Neural cell (in vitro differentiated cells): ENCODE measurements around the gene AGR2. TPM values are rescaled to one million over a fixed set of nuclear protein-coding genes. Genes with fewer than 3 reads are reported as not detected.

Experiments
- H2AFZ ChIP-seq: fragments of 200-600, 300-800 bp; sonication (generic), shearing (Covaris generic); 2 replicates; pipeline ENCODE4 v1.6.0; 2014; ENCODE audit warnings: low read depth, mild to moderate bottlenecking, antibody characterized with exemption, low read length, moderate library complexity
- H3F3A ChIP-seq: fragments of 200-600 bp; shearing (Covaris generic); 2 replicates; pipeline ENCODE4 v1.6.1; 2016; ENCODE audit warnings: mild to moderate bottlenecking, moderate library complexity, mixed read lengths, antibody characterized with exemption, low read length; ENCODE audit not compliant: insufficient read depth, poor library complexity, severe bottlenecking
- H3K27ac ChIP-seq: fragments of 200-600, 300-800 bp; sonication (generic), shearing (Covaris generic); 2 replicates; pipeline ENCODE4 v1.5.1; 2014; ENCODE audit warnings: mild to moderate bottlenecking, low read length, moderate library complexity
- H3K27me3 ChIP-seq: fragments of 300-800, 200-600 bp; sonication (generic), shearing (Covaris generic); 2 replicates; pipeline ENCODE4 v1.6.0; 2014; ENCODE audit warnings: mild to moderate bottlenecking, low read depth, low read length, moderate library complexity; ENCODE audit not compliant: insufficient read depth
- H3K36me3 ChIP-seq: fragments of 300-800, 200-600 bp; sonication (generic), shearing (Covaris generic); 2 replicates; pipeline ENCODE4 v1.5.1; 2014; ENCODE audit warnings: mild to moderate bottlenecking, antibody characterized with exemption, low read length, moderate library complexity; ENCODE audit not compliant: insufficient read depth
- H3K4me2 ChIP-seq: fragments of 300-800, 200-600 bp; sonication (generic), shearing (Covaris generic); 2 replicates; pipeline ENCODE4 v1.6.0; 2014; ENCODE audit warnings: mild to moderate bottlenecking, low read length
- H3K4me3 ChIP-seq: fragments of 300-800, 200-600 bp; sonication (generic), shearing (Covaris generic); 2 replicates; pipeline ENCODE4 v1.5.1; 2014; ENCODE audit warnings: mild to moderate bottlenecking, low read length, moderate library complexity
- H3K79me2 ChIP-seq: fragments of 200-600 bp; shearing (Covaris generic); replicated peaks from 2 replicates; pipeline ENCODE4 v1.6.0; 2014; ENCODE audit warnings: mild to moderate bottlenecking, low read length, moderate library complexity; ENCODE audit not compliant: insufficient read depth
- H3K9ac ChIP-seq: fragments of 300-800, 200-600 bp; sonication (generic), shearing (Covaris generic); 2 replicates; pipeline ENCODE4 v1.6.1; 2016; ENCODE audit warnings: mild to moderate bottlenecking, low read length, mixed read lengths
- H3K9me2 ChIP-seq: fragments of 200-600 bp; shearing (Covaris generic); 2 replicates; pipeline ENCODE4 v1.6.1; 2016; ENCODE audit warnings: mild to moderate bottlenecking, low read length, mixed read lengths; ENCODE audit not compliant: insufficient read depth
- H3K9me3 ChIP-seq: fragments of 200-600, 300-800 bp; sonication (generic), shearing (Covaris generic); 2 replicates; pipeline ENCODE4 v1.6.1; 2016; ENCODE audit warnings: mild to moderate bottlenecking, mixed run types, low read length, moderate library complexity, mixed read lengths
- H4K20me1 ChIP-seq: fragments of 200-600 bp; shearing (Covaris generic); 2 replicates; pipeline ENCODE4 v1.6.1; 2016; ENCODE audit warnings: mild to moderate bottlenecking, mixed run types; ENCODE audit not compliant: insufficient read depth
- EP300 ChIP-seq: fragments of 450-650 bp; conservative IDR thresholded peaks from 2 replicates; pipeline ENCODE4 v1.6.1; 2014; ENCODE audit warnings: antibody characterized with exemption, mild to moderate bottlenecking, moderate library complexity; ENCODE audit not compliant: poor library complexity, severe bottlenecking
- EZH2 ChIP-seq: fragments of 200-600, 300-800 bp; shearing (Covaris generic), sonication (generic); IDR thresholded peaks from 2 replicates; pipeline ENCODE4 v1.6.1; 2014; ENCODE audit warnings: antibody characterized with exemption, low read length, borderline replicate concordance, mild to moderate bottlenecking; ENCODE audit not compliant: insufficient read depth, poor library complexity, severe bottlenecking
- MXI1 ChIP-seq: fragments of 450-650 bp; conservative IDR thresholded peaks from 2 replicates; pipeline ENCODE4 v1.6.1; 2014; ENCODE audit warnings: antibody characterized with exemption, mild to moderate bottlenecking; ENCODE audit not compliant: poor library complexity, severe bottlenecking
- POLR2AphosphoS5 ChIP-seq: IDR thresholded peaks from 2 replicates; pipeline ENCODE4 v1.6.1; 2012
- RAD21 ChIP-seq: fragments of 450-650 bp; conservative IDR thresholded peaks from 2 replicates; pipeline ENCODE4 v1.6.1; 2014; ENCODE audit warnings: antibody characterized with exemption, mild to moderate bottlenecking, moderate library complexity
- REST ChIP-seq: IDR thresholded peaks from 2 replicates; pipeline ENCODE4 v1.6.1; 2012; ENCODE audit warnings: borderline replicate concordance
- SMC3 ChIP-seq: fragments of 450-650 bp; conservative IDR thresholded peaks from 2 replicates; pipeline ENCODE4 v1.6.1; 2014; ENCODE audit warnings: antibody characterized with exemption, mild to moderate bottlenecking, moderate library complexity; ENCODE audit not compliant: poor library complexity
- TAF1 ChIP-seq: IDR thresholded peaks from 2 replicates; pipeline ENCODE4 v1.6.1; 2012; ENCODE audit warnings: low read depth
- polyA plus RNA-seq: library from polyadenylated mRNA; depleted of rRNA; stranded (reverse); fragments of >200 nt; gene quantifications from 2 replicates; pipeline ENCODE4 v1.2.3, GENCODE V29; 2014
- TF ChIP-seq, protein P1 (sequence below): fragments of 450-650 bp; IDR thresholded peaks from 2 replicates; pipeline ENCODE4 v1.5.1; 2014; ENCODE audit warnings: antibody characterized with exemption, mild to moderate bottlenecking, moderate library complexity; ENCODE audit not compliant: poor library complexity, severe bottlenecking

Gene AGR2
- polyA plus RNA-seq, 1 donor from 2014 or later: not detected

GRCh38 chr7:16794986-16795385 lies 9.8 kb downstream of the AGR2 start:
- no peaks in the 10 kb centered on the region for H3K36me3 ChIP-seq
- no peaks in the 10 kb centered on the region for H3K27me3 ChIP-seq
- H3K4me3 ChIP-seq: no peak overlapping the region
- H3K27ac ChIP-seq: no peak overlapping the region
- TF ChIP-seq, protein P1, sequence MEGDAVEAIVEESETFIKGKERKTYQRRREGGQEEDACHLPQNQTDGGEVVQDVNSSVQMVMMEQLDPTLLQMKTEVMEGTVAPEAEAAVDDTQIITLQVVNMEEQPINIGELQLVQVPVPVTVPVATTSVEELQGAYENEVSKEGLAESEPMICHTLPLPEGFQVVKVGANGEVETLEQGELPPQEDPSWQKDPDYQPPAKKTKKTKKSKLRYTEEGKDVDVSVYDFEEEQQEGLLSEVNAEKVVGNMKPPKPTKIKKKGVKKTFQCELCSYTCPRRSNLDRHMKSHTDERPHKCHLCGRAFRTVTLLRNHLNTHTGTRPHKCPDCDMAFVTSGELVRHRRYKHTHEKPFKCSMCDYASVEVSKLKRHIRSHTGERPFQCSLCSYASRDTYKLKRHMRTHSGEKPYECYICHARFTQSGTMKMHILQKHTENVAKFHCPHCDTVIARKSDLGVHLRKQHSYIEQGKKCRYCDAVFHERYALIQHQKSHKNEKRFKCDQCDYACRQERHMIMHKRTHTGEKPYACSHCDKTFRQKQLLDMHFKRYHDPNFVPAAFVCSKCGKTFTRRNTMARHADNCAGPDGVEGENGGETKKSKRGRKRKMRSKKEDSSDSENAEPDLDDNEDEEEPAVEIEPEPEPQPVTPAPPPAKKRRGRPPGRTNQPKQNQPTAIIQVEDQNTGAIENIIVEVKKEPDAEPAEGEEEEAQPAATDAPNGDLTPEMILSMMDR: no peak
- TF ChIP-seq POLR2AphosphoS5: no peak
- no peak for TF ChIP-seq MXI1
- TF ChIP-seq EP300: no peak
- no peak for TF ChIP-seq RAD21
- no peak for TF ChIP-seq SMC3
- no peak for TF ChIP-seq EZH2
- no peak for TF ChIP-seq REST
- no peak for TF ChIP-seq TAF1
- no peak overlapping the region for H2AFZ ChIP-seq
- no peaks in the 10 kb centered on the region for H3F3A ChIP-seq
- no peaks in the 10 kb centered on the region for H3K79me2 ChIP-seq
- H4K20me1 ChIP-seq: no peaks in the 10 kb centered on the region
- no peak overlapping the region for H3K4me2 ChIP-seq
- H3K9me3 ChIP-seq: no peaks in the 10 kb centered on the region
- H3K9ac ChIP-seq: no peak overlapping the region
- no peaks in the 10 kb centered on the region for H3K9me2 ChIP-seq

- no peaks in the 10 kb centered on the region for H4K20me1 ChIP-seq
- no peaks in the 10 kb centered on the region for H3K27me3 ChIP-seq
- H3K27ac ChIP-seq: no peak overlapping the region
- H3K4me3 ChIP-seq: no peak overlapping the region
- no peaks in the 10 kb centered on the region for H3K9me2 ChIP-seq
- no peaks in the 10 kb centered on the region for H3K36me3 ChIP-seq
- H3K79me2 ChIP-seq: no peaks in the 10 kb centered on the region
- no peak overlapping the region for H3K4me2 ChIP-seq
- no peaks in the 10 kb centered on the region for H3K9me3 ChIP-seq
- no peak overlapping the region for H2AFZ ChIP-seq
- H3K9ac ChIP-seq: no peak overlapping the region
- H3F3A ChIP-seq: no peaks in the 10 kb centered on the region
- TF ChIP-seq RAD21 (no peak), MXI1 (no peak), EP300 (no peak), EZH2 (no peak), SMC3 (no peak), REST (no peak), TAF1 (no peak), POLR2AphosphoS5 (no peak)
- TF ChIP-seq, protein P1: no peak
Observed at GRCh38 chr7:16791905-16792698, 12.7 kb downstream of the AGR2 start.
